ENCODE measurements around the gene PFKL. TPM values are rescaled to one million over a fixed set of nuclear protein-coding genes. Genes with fewer than 3 reads are reported as not detected.

PFKL gene
- total and polyA plus RNA-seq, 8 donors, result 80.3 to 116 (median 93.5) TPM

DNA sequence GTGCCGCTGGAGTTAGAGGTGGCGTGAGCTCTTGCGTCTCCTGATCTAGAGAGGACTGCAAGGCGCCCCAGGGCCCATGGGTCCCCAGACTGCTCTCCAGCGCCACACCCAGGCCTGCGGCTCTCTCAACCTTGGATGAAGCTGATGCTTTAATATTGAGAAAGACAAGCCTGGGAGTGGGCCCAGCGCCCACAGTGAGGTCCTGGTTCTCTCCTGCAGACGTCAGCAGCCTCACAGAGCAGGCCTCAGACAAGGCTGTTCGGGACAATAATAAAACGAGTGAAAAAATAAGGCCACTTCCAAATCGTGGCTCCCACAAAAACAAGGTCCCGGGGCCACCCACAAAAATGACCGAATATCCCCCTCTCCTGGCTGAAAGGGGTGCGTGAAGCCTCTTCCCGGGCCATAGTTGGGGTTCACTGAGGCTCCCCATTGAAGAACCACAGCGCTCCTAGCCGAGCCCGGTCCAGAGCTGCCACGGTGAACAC lies 32.2 kb upstream of the PFKL start:
- Histone ChIP-seq H3K36me3 (no peaks in the 10 kb centered on the region), H3K9me3 (no peaks in the 10 kb centered on the region), H3K4me1 (no peaks in the 10 kb centered on the region), H3K27me3 (peaks cover 0 to 5% of the 10 kb centered on the region in 2 donors), H3K4me3 (no peak overlapping the region), H3K27ac (no peak overlapping the region)
- intact Hi-C loops (cut with DNase I), result no loop called here
- TF ChIP-seq, protein P1, sequence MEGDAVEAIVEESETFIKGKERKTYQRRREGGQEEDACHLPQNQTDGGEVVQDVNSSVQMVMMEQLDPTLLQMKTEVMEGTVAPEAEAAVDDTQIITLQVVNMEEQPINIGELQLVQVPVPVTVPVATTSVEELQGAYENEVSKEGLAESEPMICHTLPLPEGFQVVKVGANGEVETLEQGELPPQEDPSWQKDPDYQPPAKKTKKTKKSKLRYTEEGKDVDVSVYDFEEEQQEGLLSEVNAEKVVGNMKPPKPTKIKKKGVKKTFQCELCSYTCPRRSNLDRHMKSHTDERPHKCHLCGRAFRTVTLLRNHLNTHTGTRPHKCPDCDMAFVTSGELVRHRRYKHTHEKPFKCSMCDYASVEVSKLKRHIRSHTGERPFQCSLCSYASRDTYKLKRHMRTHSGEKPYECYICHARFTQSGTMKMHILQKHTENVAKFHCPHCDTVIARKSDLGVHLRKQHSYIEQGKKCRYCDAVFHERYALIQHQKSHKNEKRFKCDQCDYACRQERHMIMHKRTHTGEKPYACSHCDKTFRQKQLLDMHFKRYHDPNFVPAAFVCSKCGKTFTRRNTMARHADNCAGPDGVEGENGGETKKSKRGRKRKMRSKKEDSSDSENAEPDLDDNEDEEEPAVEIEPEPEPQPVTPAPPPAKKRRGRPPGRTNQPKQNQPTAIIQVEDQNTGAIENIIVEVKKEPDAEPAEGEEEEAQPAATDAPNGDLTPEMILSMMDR (IDR thresholded peaks at IDR 0.05), result no peak
- ATAC-seq, result no peak
- peak in 1 of 4 donors; percentile 54 for DNase-seq

DNA sequence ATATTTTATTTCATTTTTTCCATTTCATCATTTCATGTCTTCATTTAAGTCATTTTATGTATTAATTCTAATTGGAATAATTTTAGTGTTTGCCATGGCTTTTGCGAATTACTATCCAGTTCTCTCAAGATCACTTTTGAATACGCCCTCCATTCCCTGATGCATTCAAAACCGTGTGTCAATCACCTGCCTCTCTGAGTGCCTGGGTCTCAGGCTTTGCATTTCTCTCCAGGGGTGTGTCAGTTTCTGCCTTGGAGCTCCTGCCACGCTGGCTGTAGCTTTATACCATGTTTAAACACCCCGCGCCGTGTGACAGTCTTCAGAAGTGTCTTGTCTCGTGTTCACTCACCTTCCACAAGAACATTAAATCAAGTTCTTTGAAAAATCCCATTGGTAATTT lies 30.8 kb upstream of the PFKL start:
- H3K4me1 ChIP-seq, result no peaks in the 10 kb centered on the region
- intact Hi-C loops (cut with DNase I), result no loop called here
- no peaks in the 10 kb centered on the region for H3K9me3 ChIP-seq
- no peak overlapping the region for H3K4me3 ChIP-seq
- DNase-seq (peak in 1 of 4 donors; percentile 19), ATAC-seq (no peak)
- TF ChIP-seq, protein P1 (IDR thresholded peaks at IDR 0.05), result no peak
- H3K27me3 ChIP-seq, result no peaks in the 10 kb centered on the region
- no peak overlapping the region for H3K27ac ChIP-seq
- no peaks in the 10 kb centered on the region for H3K36me3 ChIP-seq

DNA sequence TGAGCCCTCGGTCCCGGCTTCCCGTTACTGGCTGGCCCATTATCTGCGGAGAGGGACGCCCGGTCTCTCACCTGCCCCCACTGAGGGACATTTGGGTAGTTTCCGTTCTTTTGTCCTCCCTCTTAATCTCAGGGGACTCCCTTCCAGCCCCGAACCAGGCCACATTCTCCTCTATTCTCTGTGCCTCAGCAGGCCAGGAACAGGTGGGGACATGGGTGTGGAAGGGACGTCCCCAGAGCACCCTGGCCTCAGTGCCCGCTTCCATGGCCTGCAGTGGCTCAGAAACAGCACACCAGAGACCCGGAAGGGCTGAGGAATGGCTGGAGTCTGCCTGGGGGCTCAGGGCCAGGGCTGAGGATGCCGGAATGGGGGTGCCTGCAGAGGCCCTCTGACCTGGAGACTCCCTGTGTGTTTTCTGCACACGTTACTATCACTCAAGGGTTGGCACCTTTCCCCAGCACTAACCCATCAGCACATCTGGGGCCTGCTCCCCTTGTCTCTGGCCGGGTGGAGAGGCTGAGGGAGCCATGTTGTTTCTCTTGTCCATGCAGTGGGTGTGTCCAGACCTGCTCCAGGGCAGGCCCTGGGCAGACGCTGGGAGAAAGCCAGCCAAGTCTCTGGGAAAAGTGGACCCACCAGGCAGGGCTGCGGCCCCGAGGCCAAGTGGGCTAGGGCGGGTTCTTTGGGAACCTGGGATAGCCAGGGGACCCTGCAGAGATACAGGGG lies 28.1 kb upstream of the PFKL start:
- intact Hi-C loops (cut with DNase I), result no loop called here
- DNase-seq (peak in 1 of 4 donors; percentile 34), ATAC-seq (no peak)
- H3K9me3 ChIP-seq, result no peaks in the 10 kb centered on the region
- H3K4me3 ChIP-seq, result no peak overlapping the region
- TF ChIP-seq, protein P1 (IDR thresholded peaks at IDR 0.05), result no peak
- no peaks in the 10 kb centered on the region for H3K27me3 ChIP-seq
- H3K36me3 ChIP-seq, result no peaks in the 10 kb centered on the region
- no peaks in the 10 kb centered on the region for H3K4me1 ChIP-seq
- H3K27ac ChIP-seq, result no peak overlapping the region

DNA sequence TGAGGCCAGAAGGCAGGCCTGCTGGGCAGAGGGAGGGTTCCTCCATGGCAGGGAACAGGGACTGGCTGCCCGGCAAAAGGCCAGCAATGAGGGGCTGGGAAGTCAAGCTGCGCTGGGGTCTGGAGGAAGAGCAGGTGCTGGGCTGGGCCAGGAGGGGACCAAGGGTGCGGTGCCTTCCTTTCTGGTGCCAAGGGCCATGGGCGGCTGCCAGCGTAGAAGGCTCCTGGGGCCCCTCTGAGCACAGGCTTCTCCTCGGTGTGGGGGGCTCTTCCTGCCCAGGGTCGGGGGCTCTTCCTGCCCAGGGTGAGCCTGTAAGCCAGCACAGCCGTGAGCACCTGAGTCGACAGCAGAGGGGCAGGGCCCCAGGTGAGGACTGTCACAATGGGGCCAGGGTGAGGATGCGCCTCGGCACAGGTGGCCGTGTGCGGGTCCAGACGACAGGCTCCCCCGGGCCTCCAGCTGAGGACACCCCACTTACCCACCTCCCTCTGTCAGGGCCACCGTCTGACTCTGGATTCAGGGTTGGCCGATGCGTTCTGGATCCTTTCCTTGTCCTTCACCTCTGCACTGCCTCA lies 27.5 kb upstream of the PFKL start:
- no peak overlapping the region for H3K27ac ChIP-seq
- H3K27me3 ChIP-seq, result no peaks in the 10 kb centered on the region
- no peak overlapping the region for H3K4me3 ChIP-seq
- no peaks in the 10 kb centered on the region for H3K36me3 ChIP-seq
- intact Hi-C loops (cut with DNase I), result no loop called here
- no peaks in the 10 kb centered on the region for H3K4me1 ChIP-seq
- H3K9me3 ChIP-seq, result no peaks in the 10 kb centered on the region
- DNase-seq (peak in 1 of 4 donors; percentile 61), ATAC-seq (no peak)
- TF ChIP-seq, protein P1 (IDR thresholded peaks at IDR 0.05), result no peak

DNA sequence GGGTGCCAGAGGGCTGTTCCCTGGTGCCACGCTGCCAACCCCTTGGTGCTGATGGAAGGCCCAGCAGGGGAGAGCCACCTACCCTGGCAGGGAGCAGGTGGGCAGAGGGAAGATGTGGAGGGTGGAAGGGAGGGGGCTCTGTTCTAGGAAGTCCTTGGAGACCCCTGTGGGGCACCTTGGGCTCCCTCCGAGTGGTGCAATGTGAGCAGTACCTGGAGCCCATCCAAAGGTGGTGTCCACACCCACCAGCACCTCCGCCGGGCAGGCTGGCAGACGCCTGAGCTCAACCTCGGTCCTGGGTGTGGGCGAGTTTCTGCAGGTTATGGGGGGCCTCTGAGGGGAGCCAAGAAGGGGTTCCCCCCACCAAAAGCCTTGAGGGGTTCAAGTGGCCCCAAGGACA lies 26.8 kb upstream of the PFKL start:
- Histone ChIP-seq H3K4me1 (no peaks in the 10 kb centered on the region), H3K27me3 (no peaks in the 10 kb centered on the region), H3K36me3 (no peaks in the 10 kb centered on the region), H3K9me3 (no peaks in the 10 kb centered on the region), H3K4me3 (no peak overlapping the region), H3K27ac (no peak overlapping the region)
- intact Hi-C loops (cut with DNase I), result no loop called here
- DNase-seq (peak in 1 of 4 donors; percentile 67), ATAC-seq (no peak)
- TF ChIP-seq, protein P1 (IDR thresholded peaks at IDR 0.05), result no peak

Measured in left lung (tissue), 10 donors.